ENCODE measurements around the gene TCEAL3. TPM values are rescaled to one million over a fixed set of nuclear protein-coding genes. Genes with fewer than 3 reads are reported as not detected.

The TCEAL3 gene, protein sequence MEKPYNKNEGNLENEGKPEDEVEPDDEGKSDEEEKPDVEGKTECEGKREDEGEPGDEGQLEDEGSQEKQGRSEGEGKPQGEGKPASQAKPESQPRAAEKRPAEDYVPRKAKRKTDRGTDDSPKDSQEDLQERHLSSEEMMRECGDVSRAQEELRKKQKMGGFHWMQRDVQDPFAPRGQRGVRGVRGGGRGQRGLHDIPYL
- 3.6 and 6.6 TPM in 2 replicates for polyA plus RNA-seq (2011; rRNA removed)
- polyA plus RNA-seq (2012; cell fraction: cytosol; rRNA removed) = 2.6 and 3.7 TPM in 2 replicates
- polyA plus RNA-seq (2012; cell fraction: nucleus; rRNA removed) = 0.48 and 1.2 TPM in 2 replicates
- polyA plus RNA-seq (2017; fragmentation: RNase III; extraction: RNeasy Plus Mini Kit Qiagen cat#74134 plus additional on column Dnase treatment) = 18.8 to 24.0 TPM (median 23.9 TPM) in 3 replicates
- polyA minus RNA-seq (2011; rRNA and poly(A)+ RNA removed) = 0.68 and 0.95 TPM in 2 replicates

DNA sequence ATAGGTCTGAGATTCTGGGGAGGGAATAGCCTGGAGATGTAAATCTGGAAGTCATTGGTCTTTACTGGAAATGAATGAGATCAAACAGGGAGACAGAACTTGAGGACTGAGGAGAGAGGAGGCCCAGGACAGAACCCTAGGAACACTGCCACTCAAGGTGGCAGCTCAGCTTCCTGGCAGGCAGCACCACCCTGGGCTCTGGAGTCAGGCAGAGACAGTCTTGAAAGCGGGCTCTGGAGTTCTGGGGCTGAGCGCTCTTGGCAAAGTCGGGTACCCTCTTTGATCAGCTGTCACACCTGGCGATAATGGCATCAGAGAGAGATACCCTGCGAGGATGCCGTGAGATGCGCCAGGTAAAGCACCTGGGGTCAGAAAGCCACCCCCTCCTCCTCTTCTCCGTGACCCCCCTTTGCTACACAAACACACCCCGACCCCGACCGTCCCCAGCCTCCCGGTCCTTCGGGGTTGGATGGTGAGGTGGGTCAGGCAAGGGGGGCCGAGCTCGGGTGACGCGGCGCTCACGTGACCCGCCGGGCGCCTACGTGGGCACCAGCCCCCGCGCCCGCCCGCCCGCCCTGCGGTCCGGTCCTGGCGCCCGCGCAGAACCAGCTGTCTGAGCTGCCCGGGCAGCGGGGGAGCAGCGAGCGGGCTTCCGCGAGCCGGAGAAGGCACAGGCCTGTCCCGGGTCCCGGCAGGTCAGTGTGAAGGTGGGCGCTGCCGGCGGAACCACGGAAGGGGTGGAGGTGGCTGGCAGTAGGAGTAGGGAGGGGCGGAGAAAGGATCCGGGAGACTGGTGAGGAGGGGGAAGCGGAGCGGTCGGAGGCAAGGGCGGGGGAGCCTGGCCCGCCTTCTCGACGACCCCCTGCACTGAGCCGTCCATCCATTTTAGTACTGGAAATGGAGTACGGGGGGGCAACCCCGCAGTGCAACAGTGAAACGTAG is at the start of gene TCEAL3:
TCEAL3 (plus strand) TSS at position 600 of the 942 bp plus-strand sequence. CDS start 1,102 bp downstream, outside the sequence.
- Histone ChIP-seq H3K4me1 (0 out of 3 replicates have a peak, but pooled peaks cover 4% of the 10 kb centered on the region), H3K4me3 (peak within 1 kb of the TSS; percentile 88), H3K27ac (peak within 1 kb of the TSS; percentile 80 to 89), H3K4me2 (peak within 1 kb of the TSS; percentile 90), H3K9me3 (no peaks in the 10 kb centered on the region)
- ChIA-PET POLR2A (interaction anchor here (1.0 kb wide), 1 partner anchor 22 kb away, joined by 5 read pairs; no protein-coding TSS in a partner anchor), CTCF (no interaction called here)
- DNase-seq (ENCODE audit: low read depth in 1 of 2, low spot score in 1 of 2) (peak in 1 of 2 experiments; percentile 15), ATAC-seq (peak; percentile 91 to 93), FAIRE-seq (no peak)
- TF ChIP-seq, protein P1, sequence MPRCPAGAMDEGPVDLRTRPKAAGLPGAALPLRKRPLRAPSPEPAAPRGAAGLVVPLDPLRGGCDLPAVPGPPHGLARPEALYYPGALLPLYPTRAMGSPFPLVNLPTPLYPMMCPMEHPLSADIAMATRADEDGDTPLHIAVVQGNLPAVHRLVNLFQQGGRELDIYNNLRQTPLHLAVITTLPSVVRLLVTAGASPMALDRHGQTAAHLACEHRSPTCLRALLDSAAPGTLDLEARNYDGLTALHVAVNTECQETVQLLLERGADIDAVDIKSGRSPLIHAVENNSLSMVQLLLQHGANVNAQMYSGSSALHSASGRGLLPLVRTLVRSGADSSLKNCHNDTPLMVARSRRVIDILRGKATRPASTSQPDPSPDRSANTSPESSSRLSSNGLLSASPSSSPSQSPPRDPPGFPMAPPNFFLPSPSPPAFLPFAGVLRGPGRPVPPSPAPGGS (IDR thresholded peaks at IDR 0.05) = no peak
- TF ChIP-seq, protein P2, sequence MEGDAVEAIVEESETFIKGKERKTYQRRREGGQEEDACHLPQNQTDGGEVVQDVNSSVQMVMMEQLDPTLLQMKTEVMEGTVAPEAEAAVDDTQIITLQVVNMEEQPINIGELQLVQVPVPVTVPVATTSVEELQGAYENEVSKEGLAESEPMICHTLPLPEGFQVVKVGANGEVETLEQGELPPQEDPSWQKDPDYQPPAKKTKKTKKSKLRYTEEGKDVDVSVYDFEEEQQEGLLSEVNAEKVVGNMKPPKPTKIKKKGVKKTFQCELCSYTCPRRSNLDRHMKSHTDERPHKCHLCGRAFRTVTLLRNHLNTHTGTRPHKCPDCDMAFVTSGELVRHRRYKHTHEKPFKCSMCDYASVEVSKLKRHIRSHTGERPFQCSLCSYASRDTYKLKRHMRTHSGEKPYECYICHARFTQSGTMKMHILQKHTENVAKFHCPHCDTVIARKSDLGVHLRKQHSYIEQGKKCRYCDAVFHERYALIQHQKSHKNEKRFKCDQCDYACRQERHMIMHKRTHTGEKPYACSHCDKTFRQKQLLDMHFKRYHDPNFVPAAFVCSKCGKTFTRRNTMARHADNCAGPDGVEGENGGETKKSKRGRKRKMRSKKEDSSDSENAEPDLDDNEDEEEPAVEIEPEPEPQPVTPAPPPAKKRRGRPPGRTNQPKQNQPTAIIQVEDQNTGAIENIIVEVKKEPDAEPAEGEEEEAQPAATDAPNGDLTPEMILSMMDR (IDR thresholded peaks at IDR 0.05) = no peak
- TF ChIP-seq, protein P3, sequence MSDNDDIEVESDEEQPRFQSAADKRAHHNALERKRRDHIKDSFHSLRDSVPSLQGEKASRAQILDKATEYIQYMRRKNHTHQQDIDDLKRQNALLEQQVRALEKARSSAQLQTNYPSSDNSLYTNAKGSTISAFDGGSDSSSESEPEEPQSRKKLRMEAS (IDR thresholded peaks at IDR 0.05) = no peak
- TF ChIP-seq PHF8 (IDR thresholded peaks at IDR 0.05; ENCODE audit: borderline replicate concordance, low read depth) (0 out of 2 replicates have a peak, but pooled peaks have one; percentile 33), POLR2A (IDR thresholded peaks at IDR 0.05; ENCODE audit: low read length) (peak; percentile 15; the same call in 1 of the 2 replicates)
- TF ChIP-seq, protein P4, sequence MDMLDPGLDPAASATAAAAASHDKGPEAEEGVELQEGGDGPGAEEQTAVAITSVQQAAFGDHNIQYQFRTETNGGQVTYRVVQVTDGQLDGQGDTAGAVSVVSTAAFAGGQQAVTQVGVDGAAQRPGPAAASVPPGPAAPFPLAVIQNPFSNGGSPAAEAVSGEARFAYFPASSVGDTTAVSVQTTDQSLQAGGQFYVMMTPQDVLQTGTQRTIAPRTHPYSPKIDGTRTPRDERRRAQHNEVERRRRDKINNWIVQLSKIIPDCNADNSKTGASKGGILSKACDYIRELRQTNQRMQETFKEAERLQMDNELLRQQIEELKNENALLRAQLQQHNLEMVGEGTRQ (IDR thresholded peaks at IDR 0.05) = peak; percentile 43; the same call in 1 of the 2 replicates
- 22% methylated on average over 6 of the region's 59 CpGs for WGBS (ENCODE audit: missing lambda C conversion rate)

DNA sequence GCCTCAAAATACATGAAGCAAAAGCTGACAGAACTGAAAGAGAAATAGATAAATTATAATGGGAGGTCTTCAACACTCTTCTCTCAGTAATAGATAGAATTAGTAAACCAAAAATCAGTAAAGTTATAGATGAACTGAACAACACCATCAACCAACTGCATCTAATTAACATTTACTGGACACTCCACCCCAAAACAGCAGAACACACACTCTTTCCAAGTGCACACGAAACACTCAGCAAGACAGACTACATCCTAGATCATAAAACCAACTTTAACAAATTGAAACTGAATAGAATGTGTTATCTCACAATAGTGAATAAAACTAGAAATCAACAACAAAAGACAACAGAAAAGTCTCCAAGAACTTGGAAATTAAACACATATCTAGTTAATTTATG is 47.5 kb upstream of the TCEAL3 start:
- DNase-seq (ENCODE audit: low read depth in 1 of 2, low spot score in 1 of 2) (no peak), ATAC-seq (no peak), FAIRE-seq (peak; percentile 85)
- no peaks in the 10 kb centered on the region for H3K4me1 ChIP-seq
- 30% methylated on average over 1 of the region's 1 CpG for WGBS (ENCODE audit: missing lambda C conversion rate)
- CTCF ChIA-PET = interaction anchor here (1.0 kb wide), 1 partner anchor 69 kb away, joined by 3 read pairs; no protein-coding TSS in a partner anchor
- POLR2A ChIA-PET = no interaction called here
- no peak overlapping the region for H3K4me2 ChIP-seq
- no peak overlapping the region for H3K4me3 ChIP-seq
- TF ChIP-seq POLR2AphosphoS2 (conservative IDR thresholded peaks at IDR 0.05; ENCODE audit: low read length) = no peak
- TF ChIP-seq SMC3 (IDR thresholded peaks at IDR 0.05) = no peak
- H3K27ac ChIP-seq = no peak overlapping the region
- no peaks in the 10 kb centered on the region for H3K9me3 ChIP-seq

DNA sequence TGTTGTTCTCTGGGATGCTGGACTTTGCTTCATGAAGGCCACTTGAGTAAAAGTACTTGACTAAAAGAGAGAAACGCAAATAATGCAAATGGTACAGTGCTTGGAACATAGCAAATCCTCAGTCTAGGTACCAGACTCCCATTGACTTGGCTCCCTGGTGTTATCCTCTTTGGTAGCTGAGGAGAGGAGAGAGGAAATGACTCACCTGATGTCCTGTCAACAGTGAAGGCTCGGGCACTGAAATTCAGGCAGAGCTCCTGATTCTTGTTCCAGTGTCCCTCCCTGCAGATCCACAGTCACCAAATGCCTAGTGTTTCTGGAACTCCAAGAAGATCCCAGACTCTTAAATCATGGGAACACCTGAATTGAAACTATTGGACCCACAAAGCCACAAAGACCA is 45.0 kb upstream of the TCEAL3 start:
- H3K4me1 ChIP-seq = no peaks in the 10 kb centered on the region
- no peak overlapping the region for H3K4me3 ChIP-seq
- 58% methylated on average over 2 of the region's 2 CpGs for WGBS (ENCODE audit: missing lambda C conversion rate)
- peak; percentile 93 for FAIRE-seq
- H3K9me3 ChIP-seq = no peaks in the 10 kb centered on the region
- no peak for ATAC-seq
- no peak overlapping the region for H3K4me2 ChIP-seq
- DNase-seq (ENCODE audit: low read depth in 1 of 2, low spot score in 1 of 2) = no peak
- CTCF ChIA-PET = interaction anchor here (0.8 kb wide), 1 partner anchor 67 kb away, joined by 3 read pairs; no protein-coding TSS in a partner anchor
- POLR2A ChIA-PET = no interaction called here
- H3K27ac ChIP-seq = no peak overlapping the region
- TF ChIP-seq CHD4 (IDR thresholded peaks at IDR 0.05; ENCODE audit: borderline replicate concordance) (no peak), JUN (IDR thresholded peaks at IDR 0.05) (no peak), PHF8 (IDR thresholded peaks at IDR 0.05; ENCODE audit: borderline replicate concordance, low read depth) (no peak), RFX5 (IDR thresholded peaks at IDR 0.05) (no peak), ZC3H11A (IDR thresholded peaks at IDR 0.05) (no peak), CBX8 (IDR thresholded peaks at IDR 0.05) (no peak), ZNF302 (CRISPR knock-in tag; IDR thresholded peaks at IDR 0.05) (no peak), RNF2 (IDR thresholded peaks at IDR 0.05; ENCODE audit: borderline replicate concordance, low read depth) (no peak), FOSB (CRISPR knock-in tag; IDR thresholded peaks at IDR 0.05) (no peak), EP300 (IDR thresholded peaks at IDR 0.05) (no peak), HEYL (CRISPR knock-in tag; IDR thresholded peaks at IDR 0.05) (no peak), JUNB (IDR thresholded peaks at IDR 0.05) (no peak)
- TF ChIP-seq, protein P5, sequence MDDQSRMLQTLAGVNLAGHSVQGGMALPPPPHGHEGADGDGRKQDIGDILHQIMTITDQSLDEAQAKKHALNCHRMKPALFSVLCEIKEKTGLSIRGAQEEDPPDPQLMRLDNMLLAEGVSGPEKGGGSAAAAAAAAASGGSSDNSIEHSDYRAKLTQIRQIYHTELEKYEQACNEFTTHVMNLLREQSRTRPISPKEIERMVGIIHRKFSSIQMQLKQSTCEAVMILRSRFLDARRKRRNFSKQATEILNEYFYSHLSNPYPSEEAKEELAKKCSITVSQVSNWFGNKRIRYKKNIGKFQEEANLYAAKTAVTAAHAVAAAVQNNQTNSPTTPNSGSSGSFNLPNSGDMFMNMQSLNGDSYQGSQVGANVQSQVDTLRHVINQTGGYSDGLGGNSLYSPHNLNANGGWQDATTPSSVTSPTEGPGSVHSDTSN (IDR thresholded peaks at IDR 0.05) = no peak
- TF ChIP-seq, protein P6, sequence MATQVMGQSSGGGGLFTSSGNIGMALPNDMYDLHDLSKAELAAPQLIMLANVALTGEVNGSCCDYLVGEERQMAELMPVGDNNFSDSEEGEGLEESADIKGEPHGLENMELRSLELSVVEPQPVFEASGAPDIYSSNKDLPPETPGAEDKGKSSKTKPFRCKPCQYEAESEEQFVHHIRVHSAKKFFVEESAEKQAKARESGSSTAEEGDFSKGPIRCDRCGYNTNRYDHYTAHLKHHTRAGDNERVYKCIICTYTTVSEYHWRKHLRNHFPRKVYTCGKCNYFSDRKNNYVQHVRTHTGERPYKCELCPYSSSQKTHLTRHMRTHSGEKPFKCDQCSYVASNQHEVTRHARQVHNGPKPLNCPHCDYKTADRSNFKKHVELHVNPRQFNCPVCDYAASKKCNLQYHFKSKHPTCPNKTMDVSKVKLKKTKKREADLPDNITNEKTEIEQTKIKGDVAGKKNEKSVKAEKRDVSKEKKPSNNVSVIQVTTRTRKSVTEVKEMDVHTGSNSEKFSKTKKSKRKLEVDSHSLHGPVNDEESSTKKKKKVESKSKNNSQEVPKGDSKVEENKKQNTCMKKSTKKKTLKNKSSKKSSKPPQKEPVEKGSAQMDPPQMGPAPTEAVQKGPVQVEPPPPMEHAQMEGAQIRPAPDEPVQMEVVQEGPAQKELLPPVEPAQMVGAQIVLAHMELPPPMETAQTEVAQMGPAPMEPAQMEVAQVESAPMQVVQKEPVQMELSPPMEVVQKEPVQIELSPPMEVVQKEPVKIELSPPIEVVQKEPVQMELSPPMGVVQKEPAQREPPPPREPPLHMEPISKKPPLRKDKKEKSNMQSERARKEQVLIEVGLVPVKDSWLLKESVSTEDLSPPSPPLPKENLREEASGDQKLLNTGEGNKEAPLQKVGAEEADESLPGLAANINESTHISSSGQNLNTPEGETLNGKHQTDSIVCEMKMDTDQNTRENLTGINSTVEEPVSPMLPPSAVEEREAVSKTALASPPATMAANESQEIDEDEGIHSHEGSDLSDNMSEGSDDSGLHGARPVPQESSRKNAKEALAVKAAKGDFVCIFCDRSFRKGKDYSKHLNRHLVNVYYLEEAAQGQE (IDR thresholded peaks at IDR 0.05) = no peak
